Panc1 (cell line): ENCODE results near the gene KIFC3.

ENCODE experiments used
- POLR2AphosphoS5 ChIP-seq: IDR thresholded peaks from 2 replicates; pipeline ENCODE4 v1.6.1; 2012; ENCODE audit warnings: mild to moderate bottlenecking, low read depth, low read length, moderate library complexity
- SIN3A ChIP-seq: IDR thresholded peaks from 2 replicates; pipeline ENCODE4 v1.6.1; 2012; ENCODE audit warnings: low read depth, mild to moderate bottlenecking, low read length, moderate library complexity, borderline replicate concordance; ENCODE audit not compliant: insufficient read depth
- TCF7L2 ChIP-seq: IDR thresholded peaks from 2 replicates; pipeline ENCODE4 v1.6.1; 2011; ENCODE audit warnings: mild to moderate bottlenecking, low read depth, low read length, inconsistent platforms
- TF ChIP-seq, protein P1 (sequence below): fragments of 450-650 bp; IDR thresholded peaks from 2 replicates; pipeline ENCODE4 v1.5.1; 2017; ENCODE audit warnings: mild to moderate bottlenecking
- TF ChIP-seq, protein P2 (sequence below), 2 experiments: IDR thresholded peaks; 2 replicates each; pipeline ENCODE4 v1.6.1; 2011 to 2012; ENCODE audit warnings: low read depth in 2 of 2, control low read depth in 1 of 2, low read length in 1 of 2, mild to moderate bottlenecking in 1 of 2, moderate library complexity in 1 of 2; ENCODE audit not compliant: insufficient read depth in 1 of 2

DNA sequence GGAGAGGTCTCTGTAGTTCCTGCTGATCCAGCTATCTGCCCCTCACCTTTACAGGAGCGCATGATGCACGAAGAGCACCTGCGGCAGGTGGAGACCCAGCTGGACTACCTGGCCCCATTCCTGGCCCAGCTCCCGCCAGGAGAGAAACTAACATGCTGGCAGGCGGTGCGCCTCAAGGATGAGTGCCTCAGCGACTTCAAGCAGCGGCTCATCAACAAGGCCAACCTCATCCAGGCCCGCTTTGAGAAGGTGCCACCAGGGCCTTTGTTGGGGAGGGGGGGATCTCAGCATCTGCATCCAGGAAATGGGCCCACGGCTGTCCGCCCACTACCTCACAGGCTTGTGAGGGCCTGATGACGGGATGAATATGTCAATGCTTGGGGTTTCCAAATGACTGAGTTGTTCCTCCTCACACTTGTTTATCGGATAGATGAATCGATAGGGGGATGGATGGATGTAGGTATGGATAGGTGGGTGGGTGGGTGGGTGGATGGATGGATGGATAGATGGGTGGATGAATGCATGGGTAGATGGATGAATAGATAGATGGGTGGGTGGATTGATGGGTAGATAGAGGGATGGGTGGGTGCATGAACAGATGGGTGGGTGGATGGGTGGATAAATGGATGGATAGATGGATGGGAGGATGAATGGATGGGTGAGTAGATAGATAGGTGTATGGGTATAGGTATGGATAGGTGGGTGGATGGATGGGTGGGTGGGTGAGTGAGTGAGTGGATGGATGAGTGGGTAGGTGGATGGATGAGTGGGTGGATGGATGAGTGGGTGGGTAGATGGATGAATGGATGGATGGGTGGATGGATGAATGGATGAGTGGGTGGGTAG lies 73.7 kb downstream of the KIFC3 start:
- TF ChIP-seq, protein P1, sequence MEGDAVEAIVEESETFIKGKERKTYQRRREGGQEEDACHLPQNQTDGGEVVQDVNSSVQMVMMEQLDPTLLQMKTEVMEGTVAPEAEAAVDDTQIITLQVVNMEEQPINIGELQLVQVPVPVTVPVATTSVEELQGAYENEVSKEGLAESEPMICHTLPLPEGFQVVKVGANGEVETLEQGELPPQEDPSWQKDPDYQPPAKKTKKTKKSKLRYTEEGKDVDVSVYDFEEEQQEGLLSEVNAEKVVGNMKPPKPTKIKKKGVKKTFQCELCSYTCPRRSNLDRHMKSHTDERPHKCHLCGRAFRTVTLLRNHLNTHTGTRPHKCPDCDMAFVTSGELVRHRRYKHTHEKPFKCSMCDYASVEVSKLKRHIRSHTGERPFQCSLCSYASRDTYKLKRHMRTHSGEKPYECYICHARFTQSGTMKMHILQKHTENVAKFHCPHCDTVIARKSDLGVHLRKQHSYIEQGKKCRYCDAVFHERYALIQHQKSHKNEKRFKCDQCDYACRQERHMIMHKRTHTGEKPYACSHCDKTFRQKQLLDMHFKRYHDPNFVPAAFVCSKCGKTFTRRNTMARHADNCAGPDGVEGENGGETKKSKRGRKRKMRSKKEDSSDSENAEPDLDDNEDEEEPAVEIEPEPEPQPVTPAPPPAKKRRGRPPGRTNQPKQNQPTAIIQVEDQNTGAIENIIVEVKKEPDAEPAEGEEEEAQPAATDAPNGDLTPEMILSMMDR, result no peak
- TF ChIP-seq, protein P2, sequence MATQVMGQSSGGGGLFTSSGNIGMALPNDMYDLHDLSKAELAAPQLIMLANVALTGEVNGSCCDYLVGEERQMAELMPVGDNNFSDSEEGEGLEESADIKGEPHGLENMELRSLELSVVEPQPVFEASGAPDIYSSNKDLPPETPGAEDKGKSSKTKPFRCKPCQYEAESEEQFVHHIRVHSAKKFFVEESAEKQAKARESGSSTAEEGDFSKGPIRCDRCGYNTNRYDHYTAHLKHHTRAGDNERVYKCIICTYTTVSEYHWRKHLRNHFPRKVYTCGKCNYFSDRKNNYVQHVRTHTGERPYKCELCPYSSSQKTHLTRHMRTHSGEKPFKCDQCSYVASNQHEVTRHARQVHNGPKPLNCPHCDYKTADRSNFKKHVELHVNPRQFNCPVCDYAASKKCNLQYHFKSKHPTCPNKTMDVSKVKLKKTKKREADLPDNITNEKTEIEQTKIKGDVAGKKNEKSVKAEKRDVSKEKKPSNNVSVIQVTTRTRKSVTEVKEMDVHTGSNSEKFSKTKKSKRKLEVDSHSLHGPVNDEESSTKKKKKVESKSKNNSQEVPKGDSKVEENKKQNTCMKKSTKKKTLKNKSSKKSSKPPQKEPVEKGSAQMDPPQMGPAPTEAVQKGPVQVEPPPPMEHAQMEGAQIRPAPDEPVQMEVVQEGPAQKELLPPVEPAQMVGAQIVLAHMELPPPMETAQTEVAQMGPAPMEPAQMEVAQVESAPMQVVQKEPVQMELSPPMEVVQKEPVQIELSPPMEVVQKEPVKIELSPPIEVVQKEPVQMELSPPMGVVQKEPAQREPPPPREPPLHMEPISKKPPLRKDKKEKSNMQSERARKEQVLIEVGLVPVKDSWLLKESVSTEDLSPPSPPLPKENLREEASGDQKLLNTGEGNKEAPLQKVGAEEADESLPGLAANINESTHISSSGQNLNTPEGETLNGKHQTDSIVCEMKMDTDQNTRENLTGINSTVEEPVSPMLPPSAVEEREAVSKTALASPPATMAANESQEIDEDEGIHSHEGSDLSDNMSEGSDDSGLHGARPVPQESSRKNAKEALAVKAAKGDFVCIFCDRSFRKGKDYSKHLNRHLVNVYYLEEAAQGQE (IDR thresholded peaks at IDR 0.05; ENCODE audit: insufficient read depth in 1 of 2, low read depth in 2 of 2, low read length in 1 of 2), result no peak
- TF ChIP-seq POLR2AphosphoS5, result no peak
- TF ChIP-seq TCF7L2, result no peak
- TF ChIP-seq SIN3A, result no peak
